OCI-M2 (cell line): Measurements from ENCODE around the gene TRPM2.

Experiments
- DNase-seq: peaks from one replicate; lab custom pipeline; 2025; ENCODE audit not compliant: unreplicated experiment; lab: John Stamatoyannopoulos, UW

The TRPM2 gene

DNA sequence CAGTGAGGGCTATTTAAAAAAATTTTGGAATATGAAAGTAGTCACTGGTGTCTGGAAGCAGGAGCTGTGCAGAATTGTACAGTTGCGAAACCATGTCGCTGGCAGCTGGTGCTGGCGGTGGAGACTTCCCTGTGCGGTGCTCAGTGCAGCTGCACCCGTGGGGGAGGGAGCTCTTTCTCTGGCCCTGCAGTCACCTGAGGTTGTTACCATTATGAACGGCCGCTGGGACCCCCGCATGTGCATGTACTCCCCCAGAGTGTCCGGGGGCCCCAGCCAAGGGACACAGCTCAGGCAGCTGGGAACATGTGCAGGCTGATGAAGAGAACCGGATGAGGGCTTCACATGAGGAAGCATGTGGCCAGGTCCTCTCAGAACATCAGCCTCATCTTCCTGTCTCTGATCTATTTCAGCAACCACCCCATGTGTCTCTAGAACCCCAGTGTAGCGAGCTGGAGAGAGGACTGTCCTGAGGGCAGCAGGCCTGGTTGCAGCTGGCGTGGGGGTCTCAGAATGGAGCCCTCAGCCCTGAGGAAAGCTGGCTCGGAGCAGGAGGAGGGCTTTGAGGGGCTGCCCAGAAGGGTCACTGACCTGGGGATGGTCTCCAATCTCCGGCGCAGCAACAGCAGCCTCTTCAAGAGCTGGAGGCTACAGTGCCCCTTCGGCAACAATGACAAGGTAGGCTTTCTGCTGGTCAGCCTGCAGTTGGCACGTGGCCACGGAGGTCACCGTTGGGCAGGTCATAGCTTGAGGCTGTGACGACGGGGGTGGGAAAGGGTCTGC, at the start of gene TRPM2:
TSS of gene TRPM2 (plus strand) at position 431 of the 780 bp plus-strand sequence. CDS start at position 511, 80 bp downstream.
- DNase-seq = no peak

DNA sequence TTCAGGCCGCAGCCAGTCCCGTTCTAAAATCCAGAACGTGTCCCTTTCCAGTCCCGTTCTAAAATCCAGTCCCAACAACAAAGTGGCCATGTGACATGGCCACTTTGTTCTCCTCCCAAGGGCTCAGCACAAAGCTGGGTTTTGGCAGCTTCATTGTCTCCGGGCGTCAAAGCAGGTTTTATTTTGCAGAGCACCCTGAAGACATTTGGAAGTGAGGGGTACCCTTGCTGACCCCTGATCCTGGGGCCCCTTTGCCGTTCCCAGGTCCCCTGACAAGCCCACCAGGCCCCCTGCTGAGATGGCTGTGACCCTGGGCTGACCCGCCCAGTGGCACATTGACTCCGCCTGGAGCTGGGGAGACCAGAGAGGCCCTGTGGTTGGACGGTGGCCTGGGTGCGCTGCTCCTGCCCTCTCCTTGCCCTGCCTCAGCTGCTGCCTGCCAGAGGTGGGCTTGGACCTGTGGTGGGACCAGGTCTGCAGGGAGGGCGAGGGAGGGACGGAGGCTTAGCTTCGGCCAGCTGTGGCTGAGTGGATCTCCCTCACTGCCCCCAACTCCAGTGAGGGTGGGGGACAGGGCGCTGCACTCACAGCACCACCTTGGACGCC, 49.3 kb upstream of the TRPM2 start:
- DNase-seq = no peak

DNA sequence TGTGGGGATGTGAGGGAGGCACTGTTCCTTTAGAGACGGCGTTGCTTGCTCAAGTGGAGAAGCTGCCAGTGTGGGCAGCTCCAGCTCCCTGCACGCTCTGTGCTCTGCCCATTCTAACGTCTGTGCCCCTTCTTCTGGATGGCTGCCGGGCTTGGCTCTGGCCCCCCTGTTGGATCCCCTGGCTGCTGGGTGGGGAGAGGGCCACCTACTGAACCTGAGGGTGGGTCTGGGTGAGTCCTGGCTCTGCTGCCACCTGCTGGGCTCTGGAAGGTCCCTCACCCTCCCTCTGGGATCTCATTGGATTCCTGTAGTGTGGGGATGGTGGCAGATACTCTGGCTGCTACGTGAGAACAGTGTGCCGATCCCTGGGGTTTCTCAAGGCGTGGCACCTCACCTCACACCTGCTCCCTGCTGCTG, 48.5 kb upstream of the TRPM2 start:
- DNase-seq = peak; percentile 63

DNA sequence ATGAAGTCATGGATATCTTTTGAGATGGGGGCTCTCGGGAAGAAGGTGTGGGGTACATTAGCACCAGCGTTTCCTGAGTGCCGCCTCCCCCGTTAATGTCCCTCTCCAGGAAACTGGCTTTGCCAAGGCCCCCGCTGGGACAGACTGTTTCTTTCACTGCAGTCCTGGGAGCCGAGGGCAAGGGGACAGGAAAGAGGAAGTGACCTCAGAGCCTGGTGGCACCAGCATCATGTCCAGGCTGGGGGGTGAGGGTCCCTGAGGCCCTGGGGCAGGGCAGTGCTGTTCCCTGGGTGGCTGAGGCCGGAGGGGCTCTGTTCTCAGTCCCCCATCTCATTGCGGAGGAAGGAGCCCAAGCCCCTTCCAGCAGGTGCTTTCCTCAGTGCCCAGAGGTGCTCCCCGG, 47.7 kb upstream of the TRPM2 start:
- DNase-seq = no peak

DNA sequence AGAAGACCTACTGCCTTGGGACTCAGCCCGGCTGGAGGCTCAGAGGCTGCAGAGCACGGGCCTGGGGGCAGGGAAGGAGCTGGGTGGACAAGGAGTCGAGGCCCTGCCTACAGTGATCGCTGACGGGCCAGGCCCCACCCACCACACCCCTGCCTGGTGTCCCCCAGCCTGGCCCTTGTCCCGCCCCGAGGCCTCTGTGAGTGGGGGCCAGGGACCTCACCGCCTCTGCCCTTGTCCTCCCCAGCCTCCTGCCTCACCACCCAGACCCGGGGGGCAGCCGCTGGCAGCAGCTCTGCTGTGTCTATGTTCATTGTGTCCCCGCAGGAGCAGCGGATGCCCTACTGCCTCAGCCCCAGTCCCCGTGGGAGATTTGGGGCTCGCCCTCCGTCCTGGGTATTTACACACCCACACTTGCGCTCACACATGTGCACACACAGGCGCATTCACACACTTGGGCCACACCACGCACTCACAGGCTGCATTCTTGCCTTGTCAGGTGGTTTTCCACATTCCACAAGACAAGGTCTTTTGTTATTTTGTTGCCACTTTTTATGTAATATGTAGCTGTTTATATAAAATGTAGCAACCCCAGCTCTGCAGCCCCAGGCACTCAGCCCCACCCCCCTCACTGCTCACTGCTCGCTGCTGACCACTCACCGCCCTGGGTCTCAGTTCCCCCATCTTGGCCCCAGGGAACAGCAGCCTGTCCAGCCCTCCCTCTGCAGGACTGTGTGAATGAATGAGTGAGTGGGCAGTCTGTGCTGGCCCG, 46.3 kb upstream of the TRPM2 start:
- DNase-seq = no peak

DNA sequence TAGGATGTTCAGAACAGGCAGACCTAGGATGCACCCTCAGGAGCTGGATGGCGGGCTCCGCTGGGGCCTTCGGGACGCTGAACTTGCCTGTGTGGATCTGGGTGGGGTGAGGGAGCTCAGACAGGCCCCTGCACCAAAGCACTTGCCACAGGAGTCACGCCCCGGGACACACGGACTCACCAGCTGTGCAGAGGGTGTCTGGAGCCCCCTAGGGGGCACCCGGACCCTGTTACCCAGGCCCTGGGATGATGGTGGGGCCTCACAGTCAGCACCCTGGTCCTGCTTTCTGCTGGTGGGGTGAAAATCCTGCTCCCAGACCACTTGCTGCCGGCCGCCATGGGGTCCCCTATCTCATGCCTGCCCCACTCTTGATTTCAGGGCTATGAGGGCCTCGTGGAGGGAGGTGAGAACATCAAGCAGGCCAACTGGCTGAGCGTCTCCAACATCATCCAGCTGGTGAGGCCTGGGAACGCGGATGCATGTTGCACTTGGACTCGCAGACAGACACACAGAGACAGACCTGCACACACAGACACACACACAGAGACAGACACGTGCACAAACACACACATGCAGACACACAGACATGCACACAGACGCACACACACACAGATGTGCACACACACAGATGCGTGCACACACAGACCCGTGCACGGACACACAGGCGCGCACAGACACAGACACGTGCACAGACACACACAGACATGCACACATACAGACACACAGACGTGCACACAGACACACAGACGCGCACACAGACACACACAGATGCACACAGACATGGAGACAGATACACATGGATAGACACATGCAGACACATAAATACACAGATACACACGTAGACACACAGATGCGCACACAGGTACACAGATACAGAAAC, 42.6 kb upstream of the TRPM2 start:
- no peak for DNase-seq

DNA sequence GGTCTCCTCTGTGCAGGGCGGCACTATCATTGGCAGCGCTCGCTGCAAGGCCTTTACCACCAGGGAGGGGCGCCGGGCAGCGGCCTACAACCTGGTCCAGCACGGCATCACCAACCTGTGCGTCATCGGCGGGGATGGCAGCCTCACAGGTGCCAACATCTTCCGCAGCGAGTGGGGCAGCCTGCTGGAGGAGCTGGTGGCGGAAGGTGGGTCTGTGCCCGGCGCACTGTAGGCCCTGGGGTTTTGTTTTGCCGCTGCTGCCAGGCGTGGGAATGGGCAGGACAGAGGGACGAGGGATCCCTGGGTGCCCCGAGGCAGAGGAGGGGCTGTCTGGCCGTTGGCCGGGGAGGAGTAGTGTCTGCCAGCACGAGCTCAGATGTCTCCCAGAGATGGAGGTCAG, 41.3 kb upstream of the TRPM2 start:
- DNase-seq = no peak

GRCh38 chr21:44312716-44313115, 40.7 kb upstream of the TRPM2 start:
- no peak for DNase-seq

DNA sequence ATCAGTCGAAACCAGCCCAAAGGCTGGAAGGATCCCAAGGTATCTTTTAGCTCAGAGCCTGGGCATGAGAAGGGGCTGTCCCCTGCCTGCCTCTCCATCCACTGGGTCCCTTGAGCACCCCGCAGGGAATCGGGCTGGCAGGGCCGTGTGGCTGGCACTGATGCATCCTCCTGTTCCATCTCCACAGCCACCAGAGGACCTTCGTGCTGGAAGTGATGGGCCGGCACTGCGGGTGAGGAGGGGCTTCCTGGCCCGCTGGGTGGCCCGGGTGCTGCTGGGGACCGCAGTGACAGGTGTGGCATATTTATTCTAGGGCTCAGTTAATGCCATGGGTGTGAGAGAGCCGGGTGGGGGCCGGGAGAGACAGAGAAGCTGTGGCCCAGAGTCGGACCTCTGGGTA, 40.0 kb upstream of the TRPM2 start:
- DNase-seq = no peak

- no peak for DNase-seq
These were observed 39.3 kb upstream of the TRPM2 start for GRCh38 chr21:44314128-44314527.

- DNase-seq = no peak
These were observed 38.9 kb upstream of the TRPM2 start for GRCh38 chr21:44314561-44314960.

DNA sequence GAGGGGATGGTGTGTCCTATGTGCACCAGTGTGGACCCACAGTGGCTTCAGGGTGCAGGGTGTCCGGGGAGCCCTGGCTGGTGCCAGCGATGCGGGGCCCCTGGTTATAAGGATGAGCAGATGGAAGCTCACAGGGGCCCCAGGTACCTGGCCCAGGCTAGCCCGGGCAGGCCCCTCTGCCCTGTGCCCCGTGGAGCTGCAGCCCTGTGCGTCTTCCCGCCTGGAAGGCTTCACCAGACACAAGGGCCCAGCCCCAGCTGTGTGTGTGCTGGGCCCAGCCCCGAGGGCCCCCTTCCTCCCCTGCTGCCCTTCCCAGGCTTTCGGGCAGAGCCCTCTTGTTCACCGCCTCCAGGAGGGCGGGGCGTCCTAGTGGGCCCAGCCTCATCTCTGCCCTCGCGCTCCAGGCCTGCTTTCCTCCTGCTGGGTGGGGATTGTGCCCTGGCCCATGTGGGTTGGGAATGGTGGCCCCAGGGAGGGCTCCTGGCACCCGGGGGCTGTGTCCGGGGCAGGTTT, 37.7 kb upstream of the TRPM2 start:
- no peak for DNase-seq

GRCh38 chr21:44316277-44316900, 37.0 kb upstream of the TRPM2 start:
- no peak for DNase-seq

GRCh38 chr21:44317241-44317782, 36.1 kb upstream of the TRPM2 start:
- DNase-seq = no peak

DNA sequence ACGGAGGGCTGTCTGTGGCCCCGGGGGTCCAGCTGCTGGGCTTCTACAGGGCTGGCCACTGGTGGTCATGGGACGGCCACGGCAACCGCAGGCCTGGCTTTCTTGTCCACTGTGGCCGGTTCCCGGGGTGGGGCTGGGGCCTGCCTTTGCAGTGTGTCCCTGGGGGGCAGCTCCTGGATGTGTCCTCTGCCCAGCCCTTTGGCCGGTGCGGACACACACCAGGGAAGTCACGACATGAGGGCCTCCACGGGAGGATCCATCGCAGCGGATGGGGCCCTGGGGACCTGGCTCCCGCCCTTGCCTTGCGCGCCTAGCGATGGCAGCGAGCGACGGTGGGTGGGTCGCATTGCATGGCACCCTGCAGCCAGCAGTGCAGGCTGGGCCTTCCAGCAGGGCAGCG, 35.5 kb upstream of the TRPM2 start:
- no peak for DNase-seq

DNA sequence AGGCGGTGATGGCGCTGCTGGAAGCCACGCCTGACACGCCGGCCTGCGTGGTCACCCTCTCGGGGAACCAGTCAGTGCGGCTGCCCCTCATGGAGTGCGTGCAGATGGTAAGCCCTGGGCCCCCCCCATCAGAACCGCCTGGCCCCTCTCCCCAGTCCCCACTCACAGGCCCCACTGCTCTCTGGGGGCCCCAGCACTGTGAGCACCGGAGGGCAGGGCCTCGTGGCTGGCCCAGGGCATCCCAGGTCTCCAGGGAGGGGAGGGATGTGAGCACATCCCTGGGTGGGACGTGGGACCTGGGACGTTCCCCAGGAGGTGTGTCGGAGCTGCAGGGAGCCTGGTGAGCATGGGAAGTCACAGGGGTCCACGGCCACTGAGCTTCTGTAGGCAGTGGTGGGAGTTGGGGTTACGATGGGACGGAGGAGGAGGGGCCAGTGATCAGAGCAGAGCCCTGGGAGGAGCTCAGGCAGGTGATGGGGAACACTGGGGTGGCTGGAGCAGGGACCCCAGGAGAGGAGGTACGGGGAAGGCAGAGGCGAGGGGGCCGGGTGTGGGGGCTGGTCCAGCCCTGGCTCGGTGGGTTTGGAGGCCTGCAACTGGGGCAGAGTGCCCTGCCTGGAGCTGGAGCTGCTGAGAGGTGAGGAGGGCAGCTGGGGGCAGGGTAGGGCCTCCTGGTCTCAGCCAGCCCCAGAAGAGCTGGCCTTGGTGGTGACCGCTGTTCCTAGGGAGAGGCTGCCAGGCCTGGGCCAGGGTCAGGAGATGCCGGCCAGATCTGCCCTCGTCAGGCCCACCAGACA, 34.7 kb upstream of the TRPM2 start:
- no peak for DNase-seq

DNA sequence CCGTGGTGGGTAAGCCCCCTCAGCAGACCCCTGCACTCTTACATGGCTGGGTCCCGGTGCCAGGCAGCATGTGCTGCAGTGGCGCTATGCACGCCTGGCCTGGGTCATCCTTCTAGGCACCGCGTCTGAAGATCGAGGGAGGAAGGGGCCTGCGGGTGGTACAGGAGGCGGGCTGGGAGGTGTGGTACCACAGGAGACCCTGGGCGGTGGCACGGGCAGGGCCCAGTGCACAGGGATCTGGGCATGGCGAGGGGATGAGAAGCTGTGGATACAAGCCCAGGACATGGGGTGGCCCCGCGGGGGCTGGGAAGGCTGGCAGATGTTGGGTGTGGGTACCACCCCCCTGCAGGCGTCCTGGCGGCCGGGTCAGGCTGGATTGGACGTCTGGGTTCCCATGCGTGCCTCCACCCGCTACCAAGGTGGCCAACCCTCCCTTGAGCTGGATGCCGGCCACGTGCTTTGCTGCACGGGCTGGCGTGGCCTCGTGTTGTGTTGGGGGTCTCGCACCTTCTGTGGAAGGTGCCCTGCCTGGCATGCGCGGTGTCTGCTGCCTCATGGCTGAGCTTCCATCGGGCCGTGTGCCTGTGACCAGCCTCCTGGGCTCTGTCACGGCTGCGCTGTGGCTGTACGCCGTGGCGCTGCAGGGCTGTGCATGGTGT, 33.9 kb upstream of the TRPM2 start:
- DNase-seq = no peak

GRCh38 chr21:44320847-44321246, 32.6 kb upstream of the TRPM2 start:
- no peak for DNase-seq
